Left ventricle myocardium inferior (tissue), 1 donor: ENCODE data around the gene ACBD7. TPM values are rescaled to one million over a fixed set of nuclear protein-coding genes. Genes with fewer than 3 reads are reported as not detected.

Experiments used
- DNase-seq: peaks from one replicate; pipeline ENCODE4 v3.0.0-alpha.2; 2020
- H3K27ac ChIP-seq: fragments of 200-600 bp; replicated peaks from 2 replicates; pipeline ENCODE4 v1.8.0; 2021
- H3K27me3 ChIP-seq: fragments of 200-600 bp; 2 replicates; pipeline ENCODE4 v1.8.0; 2021; ENCODE audit warnings: low read depth
- H3K36me3 ChIP-seq: fragments of 200-600 bp; 2 replicates; pipeline ENCODE4 v1.8.0; 2021
- H3K4me1 ChIP-seq: fragments of 200-600 bp; 2 replicates; pipeline ENCODE4 v1.8.0; 2021
- H3K4me3 ChIP-seq: fragments of 200-600 bp; 2 replicates; pipeline ENCODE4 v1.8.0; 2021; ENCODE audit warnings: mild to moderate bottlenecking, moderate library complexity
- H3K9me3 ChIP-seq: fragments of 200-600 bp; replicated peaks from 2 replicates; pipeline ENCODE4 v1.8.0; 2021
- intact Hi-C: fragments of 100-400 bp; cut with micrococcal nuclease; formaldehyde crosslinking; loops from one replicate; pipeline ENCODE4 v1.11.0; 2022
- total RNA-seq: library from RNA; stranded (reverse); fragmentation: NEBNext Ultra II Directional; extraction: Animal tissue kit (Norgen Biotek cat#: 25700); gene quantifications from one replicate; pipeline ENCODE4 v1.2.1, GENCODE V29; 2021
- TF ChIP-seq, protein P1 (sequence below): fragments of 200-600 bp; IDR thresholded peaks from 2 replicates; pipeline ENCODE4 v1.8.0; 2021; ENCODE audit warnings: antibody characterized with exemption, mild to moderate bottlenecking, borderline replicate concordance
- donor health status: DM: no; HTN: yes; CAD: no; lungs with severe emphysema.

The ACBD7 gene
- total RNA-seq, 1 donor from 2014 or later: not detected

DNA sequence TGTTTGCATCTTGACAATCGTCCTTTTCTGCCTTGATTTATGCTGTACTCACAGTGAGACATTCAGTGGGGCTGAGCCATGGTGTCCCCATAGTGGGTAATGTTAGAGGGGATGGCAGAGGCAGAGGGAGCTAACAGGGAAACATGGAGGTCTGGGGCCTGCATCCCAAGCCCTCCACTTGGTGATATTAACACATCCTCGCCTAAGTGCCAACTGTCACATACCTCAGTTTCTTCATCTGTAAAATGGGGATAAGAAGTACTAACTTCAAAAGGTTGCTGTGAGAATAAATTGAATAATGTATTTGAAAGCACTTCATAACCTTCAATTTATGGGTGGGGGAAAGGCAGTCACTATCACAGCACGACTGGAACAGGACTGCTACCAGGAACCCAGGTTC lies 36.3 kb upstream of the ACBD7 start:
- TF ChIP-seq, protein P1, sequence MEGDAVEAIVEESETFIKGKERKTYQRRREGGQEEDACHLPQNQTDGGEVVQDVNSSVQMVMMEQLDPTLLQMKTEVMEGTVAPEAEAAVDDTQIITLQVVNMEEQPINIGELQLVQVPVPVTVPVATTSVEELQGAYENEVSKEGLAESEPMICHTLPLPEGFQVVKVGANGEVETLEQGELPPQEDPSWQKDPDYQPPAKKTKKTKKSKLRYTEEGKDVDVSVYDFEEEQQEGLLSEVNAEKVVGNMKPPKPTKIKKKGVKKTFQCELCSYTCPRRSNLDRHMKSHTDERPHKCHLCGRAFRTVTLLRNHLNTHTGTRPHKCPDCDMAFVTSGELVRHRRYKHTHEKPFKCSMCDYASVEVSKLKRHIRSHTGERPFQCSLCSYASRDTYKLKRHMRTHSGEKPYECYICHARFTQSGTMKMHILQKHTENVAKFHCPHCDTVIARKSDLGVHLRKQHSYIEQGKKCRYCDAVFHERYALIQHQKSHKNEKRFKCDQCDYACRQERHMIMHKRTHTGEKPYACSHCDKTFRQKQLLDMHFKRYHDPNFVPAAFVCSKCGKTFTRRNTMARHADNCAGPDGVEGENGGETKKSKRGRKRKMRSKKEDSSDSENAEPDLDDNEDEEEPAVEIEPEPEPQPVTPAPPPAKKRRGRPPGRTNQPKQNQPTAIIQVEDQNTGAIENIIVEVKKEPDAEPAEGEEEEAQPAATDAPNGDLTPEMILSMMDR: no peak
- no peak overlapping the region for H3K27ac ChIP-seq
- no peaks in the 10 kb centered on the region for H3K4me1 ChIP-seq
- peaks cover 82% of the 10 kb centered on the region for H3K36me3 ChIP-seq
- H3K9me3 ChIP-seq: no peaks in the 10 kb centered on the region
- intact Hi-C loops: no loop called here
- DNase-seq: no peak
- H3K27me3 ChIP-seq: no peaks in the 10 kb centered on the region
- no peak overlapping the region for H3K4me3 ChIP-seq

DNA sequence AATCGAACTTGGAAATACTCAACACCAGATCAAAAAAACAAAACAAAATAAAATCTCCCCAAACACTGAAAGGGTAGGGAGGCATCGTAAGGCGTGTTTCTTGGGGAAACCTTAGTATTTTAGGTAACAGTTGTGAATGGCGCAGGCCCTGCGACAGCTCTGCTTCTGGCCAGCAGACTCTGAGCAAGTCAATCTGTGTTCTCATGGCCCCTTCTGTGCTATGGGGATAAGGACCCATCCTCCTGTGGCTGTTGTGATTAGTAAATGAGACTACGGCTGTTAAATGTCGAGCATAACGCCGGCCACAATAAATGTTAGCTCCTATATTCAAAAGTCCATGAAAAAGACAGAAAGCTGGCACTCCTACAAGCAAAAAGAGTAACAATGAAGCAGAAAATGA lies 35.6 kb upstream of the ACBD7 start:
- intact Hi-C loops: no loop called here
- Histone ChIP-seq H3K9me3 (no peaks in the 10 kb centered on the region), H3K4me1 (no peaks in the 10 kb centered on the region), H3K27ac (no peak overlapping the region), H3K4me3 (no peak overlapping the region), H3K36me3 (peaks cover 82% of the 10 kb centered on the region), H3K27me3 (no peaks in the 10 kb centered on the region)
- TF ChIP-seq, protein P1: no peak
- DNase-seq: no peak

DNA sequence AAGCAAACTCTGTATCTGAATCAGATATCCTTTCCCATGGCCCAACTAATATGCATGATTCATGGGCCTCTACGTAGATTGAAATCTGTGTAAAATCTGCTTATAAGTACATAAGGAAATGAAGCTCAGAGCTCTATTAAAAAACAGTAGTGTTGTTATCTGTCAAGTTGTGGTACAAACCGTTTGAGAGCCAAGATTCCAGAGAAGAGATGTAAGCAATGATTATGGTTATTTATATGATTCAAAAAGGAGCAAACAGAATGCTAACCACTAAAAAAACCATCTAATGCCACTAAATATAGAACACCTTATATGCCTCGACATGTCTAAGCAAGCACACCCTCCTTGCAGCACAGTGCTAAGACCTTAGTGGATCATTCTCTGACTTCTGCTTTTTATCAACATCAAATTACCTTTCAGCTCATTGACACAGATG lies 35.2 kb upstream of the ACBD7 start:
- DNase-seq: no peak
- Histone ChIP-seq H3K27me3 (no peaks in the 10 kb centered on the region), H3K9me3 (no peaks in the 10 kb centered on the region), H3K27ac (no peak overlapping the region), H3K4me3 (no peak overlapping the region), H3K4me1 (no peaks in the 10 kb centered on the region), H3K36me3 (peaks cover 82% of the 10 kb centered on the region)
- TF ChIP-seq, protein P1: no peak
- intact Hi-C loops: no loop called here

DNA sequence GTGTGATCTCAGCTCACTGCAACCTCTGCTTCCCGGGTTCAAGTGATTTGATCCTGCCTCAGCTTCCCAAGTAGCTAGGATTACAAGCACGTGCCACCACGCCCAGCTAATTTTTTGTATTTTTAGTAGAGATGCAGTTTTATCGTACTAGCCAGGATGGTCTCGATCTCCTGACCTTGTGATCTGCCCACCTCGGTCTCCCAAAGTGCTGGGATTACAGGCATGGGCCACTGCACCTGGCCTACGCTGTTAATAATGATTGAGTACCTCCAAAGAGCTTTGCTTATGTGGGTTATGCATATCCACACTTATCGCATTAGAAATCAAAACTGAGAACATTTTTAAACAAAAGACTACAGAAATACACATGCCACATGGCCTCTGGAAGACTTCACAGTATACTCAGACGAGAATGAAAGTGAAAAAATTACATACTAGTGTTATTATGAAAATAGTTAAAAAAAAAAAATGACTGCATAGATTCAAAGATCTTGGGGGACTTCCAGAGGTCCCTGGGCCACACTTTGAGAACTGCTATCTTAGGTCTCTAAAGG lies 34.0 kb upstream of the ACBD7 start:
- no peak for DNase-seq
- Histone ChIP-seq H3K27me3 (no peaks in the 10 kb centered on the region), H3K36me3 (peaks cover 83% of the 10 kb centered on the region), H3K4me3 (no peak overlapping the region), H3K4me1 (no peaks in the 10 kb centered on the region), H3K9me3 (no peaks in the 10 kb centered on the region), H3K27ac (no peak overlapping the region)
- intact Hi-C loops: no loop called here
- TF ChIP-seq, protein P1: no peak

DNA sequence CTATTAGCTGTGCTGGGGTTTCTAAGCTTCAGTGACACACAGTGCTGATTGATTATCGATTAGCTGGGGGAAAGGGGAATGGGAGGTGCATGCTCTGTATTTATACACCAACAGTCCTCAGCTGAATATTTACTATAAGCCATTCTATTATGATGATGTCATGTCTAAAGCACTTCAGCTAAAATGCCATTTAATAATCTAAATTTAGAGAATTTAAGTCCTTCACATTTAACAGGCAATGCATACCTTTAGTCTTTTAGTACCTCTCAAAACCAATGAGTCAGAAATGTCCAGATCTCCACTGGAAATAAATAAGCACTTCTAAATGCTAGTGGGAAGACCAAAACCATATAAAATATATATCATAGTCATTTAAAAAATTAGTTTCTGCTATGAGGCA lies 33.1 kb upstream of the ACBD7 start:
- Histone ChIP-seq H3K9me3 (peaks cover 4% of the 10 kb centered on the region), H3K4me1 (no peaks in the 10 kb centered on the region), H3K27me3 (no peaks in the 10 kb centered on the region), H3K4me3 (no peak overlapping the region), H3K27ac (no peak overlapping the region), H3K36me3 (peaks cover 85% of the 10 kb centered on the region)
- DNase-seq: no peak
- intact Hi-C loops: no loop called here
- TF ChIP-seq, protein P1: no peak

DNA sequence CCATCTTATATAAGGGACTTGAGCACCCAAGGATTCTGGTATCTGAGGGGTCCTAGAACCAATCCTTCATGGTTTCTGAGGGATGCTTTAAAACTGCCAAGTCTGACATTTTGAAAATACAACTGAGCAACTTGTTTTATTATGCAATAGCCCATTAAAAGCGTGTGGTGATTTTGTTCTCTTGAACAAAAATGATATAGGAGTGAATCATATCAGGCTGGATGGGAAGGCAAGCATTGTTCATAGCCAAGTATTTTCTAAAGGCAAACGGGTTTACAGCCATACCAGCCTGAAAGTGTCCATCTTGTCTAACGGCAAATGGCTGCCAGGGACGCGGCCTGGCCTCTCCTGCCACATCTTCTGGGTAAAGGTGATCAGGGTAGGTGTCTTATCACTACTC lies 31.9 kb upstream of the ACBD7 start:
- no peak for DNase-seq
- TF ChIP-seq, protein P1: no peak
- Histone ChIP-seq H3K36me3 (peaks cover 86% of the 10 kb centered on the region), H3K4me1 (no peaks in the 10 kb centered on the region), H3K9me3 (peaks cover 11% of the 10 kb centered on the region), H3K27me3 (no peaks in the 10 kb centered on the region), H3K27ac (no peak overlapping the region), H3K4me3 (no peak overlapping the region)
- intact Hi-C loops: no loop called here
